GM21619 (cell line): ENCODE results near the gene IDS.
"Not testable (repeated sequence)": the region's sequence is repeated elsewhere in the genome, so short reads cannot be mapped to it uniquely, and the experiment has no call there.

Experiments used
- ATAC-seq: cut with Tn5 transposase; IDR thresholded peaks from one replicate; pipeline ENCODE4 v1.9.1; 2021; ENCODE audit not compliant: unreplicated experiment

IDS gene

DNA sequence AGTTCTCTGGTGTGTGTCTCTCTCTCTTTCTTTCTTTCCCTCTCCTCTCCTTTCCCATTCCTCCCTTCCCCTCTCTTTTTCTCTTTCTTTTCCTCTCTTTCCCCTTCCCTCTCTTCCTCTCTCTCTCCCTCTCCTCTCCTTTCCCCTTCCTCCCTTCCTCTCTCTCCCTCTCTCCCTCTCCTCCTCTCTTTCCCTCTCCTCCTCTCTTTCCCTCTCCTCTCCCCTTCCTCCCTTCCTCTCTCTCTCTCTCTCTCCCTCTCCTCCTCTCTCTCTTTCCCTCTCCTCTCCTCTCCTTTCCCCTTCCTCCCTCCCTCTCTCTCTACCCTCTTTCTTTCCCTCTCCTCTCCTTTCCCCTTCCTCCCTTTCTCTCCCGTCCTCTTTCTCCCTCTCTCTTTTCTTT, 23.3 kb upstream of the IDS start:
- ATAC-seq = no peak

- no peak for ATAC-seq
Observed at GRCh38 chrX:149527705-149528104, 22.6 kb upstream of the IDS start.

DNA sequence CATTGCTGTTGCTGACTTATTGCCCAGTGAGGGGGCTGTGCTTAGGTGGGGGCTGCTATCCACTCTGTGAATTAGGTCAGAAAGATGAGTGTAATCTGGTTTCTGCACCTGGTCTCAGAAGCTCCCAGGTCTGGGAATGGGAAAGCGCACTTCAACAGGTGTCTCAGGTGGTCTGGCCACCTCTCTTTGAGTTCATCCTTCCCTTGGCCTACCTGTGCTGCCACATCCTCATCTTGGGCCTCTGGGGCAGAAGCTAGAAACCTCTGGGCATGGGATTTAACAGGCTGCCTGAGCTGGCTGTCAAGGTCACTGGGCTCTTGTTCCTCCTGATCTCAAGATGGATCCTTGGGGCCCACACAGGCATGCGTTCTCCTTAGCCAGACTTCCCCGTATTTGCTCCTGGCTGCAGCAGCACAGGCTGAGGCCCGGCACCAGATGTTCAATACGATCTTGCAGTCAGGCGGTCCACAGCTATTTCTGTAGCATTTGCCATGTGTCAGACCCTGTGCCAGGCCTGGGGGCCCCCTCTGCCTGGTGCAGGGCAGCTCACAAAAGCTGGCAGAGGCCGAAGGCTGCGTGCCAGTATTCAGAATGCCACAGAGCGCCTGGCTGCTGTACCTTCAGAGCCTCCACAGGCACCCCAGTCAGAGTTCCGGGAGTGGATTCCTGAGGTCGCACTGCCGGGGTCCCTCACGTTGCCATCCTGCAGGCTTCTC, 21.4 kb upstream of the IDS start:
- not testable (repeated sequence) for ATAC-seq

DNA sequence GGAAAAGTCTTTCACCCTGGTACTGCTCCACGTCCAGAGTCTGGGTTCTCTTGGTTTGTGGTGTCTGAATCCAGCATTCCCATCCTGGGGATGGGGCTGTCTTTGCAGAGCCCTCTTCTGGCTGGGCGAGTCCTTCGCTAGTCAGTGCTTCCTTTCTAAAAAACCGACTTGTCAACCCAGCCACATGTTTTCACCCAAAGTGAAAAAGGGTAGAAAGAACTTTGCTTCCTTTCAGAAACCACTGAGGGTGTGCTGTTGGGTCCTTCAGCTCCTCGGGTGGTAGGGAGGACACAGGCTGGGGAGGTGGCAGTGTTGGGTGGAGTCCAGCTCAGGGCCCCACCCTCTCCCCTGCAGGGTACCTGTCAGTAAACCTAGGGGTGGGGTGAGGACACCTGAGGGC, 20.8 kb upstream of the IDS start:
- peak; percentile 53 for ATAC-seq

DNA sequence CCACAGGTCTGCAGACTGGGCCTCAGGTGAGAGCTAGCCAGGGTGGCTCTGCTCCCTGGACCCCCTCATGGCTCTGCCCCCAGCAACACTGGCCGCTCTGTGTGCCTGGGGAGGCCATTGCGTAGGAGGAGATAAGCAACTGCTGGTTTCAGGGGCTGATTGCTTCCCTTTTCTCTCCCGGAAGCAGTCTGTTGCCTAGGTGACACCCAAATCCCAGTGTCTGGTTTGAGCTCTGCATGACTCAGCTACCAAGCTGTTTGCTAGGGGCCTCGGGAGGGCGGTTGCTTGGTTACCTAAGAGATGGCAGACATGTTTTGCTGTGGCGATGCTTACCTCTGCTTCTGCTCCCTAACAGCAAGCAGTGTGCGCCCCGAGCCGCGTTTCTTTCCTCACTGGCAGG, 20.3 kb upstream of the IDS start:
- peak; percentile 91 for ATAC-seq

DNA sequence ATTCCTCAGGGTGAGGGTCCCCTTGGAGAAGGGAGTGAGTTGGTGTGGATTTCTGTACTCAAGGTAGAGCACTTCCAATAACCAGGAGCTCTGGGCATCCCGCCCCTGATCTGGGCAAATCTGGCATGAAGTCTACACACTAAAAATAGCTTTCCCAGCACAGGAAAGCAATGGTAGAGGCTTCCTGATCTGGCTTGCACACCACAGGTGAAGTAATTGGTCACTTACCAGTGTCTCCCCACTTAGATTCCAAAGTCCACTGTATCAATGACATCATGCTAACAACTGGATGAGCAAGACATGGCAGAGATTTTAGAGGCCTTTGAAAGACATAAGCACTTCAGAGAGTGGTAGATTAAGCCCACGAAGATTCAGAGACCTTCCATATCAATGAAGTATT, 17.8 kb upstream of the IDS start:
- no peak for ATAC-seq

GRCh38 chrX:149521438-149521837, 16.3 kb upstream of the IDS start:
- no peak for ATAC-seq

DNA sequence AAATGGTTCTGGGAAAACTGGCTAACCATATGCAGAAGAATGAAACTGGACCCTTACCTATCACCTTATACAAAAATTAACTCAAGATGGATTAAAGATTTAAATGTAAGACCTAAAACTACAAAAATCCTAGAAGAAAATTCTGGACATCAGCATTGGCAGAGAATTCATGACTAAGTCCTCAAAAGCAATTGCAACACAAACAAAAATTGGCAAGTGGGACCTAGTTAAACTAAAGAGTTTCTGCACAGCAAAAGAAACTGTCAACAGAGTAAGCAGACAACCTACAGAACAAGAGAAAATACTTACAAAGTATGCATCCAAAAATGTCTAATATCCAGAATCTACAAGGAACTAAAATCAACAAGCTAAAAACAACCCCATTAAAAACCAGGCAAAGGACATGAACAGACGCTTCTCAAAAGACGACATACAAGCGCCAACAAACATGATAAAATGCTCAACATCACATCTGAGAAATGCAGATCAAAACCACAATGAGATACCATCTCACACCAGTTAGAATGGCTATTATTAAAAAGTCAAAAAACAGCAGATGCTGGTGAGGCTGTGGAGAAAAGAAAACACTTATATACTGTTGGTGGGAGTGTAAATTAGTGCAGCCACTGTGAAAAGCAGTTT, 15.7 kb upstream of the IDS start:
- not testable (repeated sequence) for ATAC-seq

DNA sequence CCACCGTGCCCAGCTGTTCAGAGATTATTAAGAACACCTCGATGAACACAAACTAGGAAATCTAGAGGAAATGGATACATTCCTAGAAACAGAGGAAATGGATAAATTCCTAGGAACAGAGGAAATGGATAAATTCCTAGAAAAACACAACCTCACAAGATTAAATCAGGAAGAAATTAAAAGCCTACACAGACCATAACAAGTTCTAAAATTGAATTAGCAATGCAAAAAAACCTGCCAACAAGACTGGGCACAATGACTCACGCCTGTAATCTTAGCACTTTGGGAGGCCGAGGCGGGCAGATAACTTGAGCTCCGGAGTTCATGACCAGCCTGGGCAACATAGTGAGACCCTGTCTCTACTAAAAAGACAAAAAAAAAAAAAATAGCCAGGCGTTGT, 13.1 kb upstream of the IDS start:
- ATAC-seq = no peak

DNA sequence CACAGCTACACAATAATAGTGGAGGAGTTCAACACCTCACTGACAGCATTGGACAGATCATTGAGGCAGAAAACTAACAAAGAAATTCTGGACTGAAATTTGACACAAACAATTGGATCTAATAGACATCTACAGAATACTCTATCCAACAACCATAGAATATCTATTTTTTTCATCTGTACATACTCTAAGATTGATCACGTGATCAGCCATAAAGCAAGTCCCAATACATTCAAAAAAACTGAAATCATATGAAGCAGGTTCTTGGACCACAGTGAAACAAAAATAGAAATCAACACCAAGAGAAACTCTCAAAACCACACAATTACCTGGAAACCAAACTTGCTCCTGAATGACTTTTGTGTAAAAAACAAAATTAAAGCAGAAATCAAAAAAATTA, 12.2 kb upstream of the IDS start:
- ATAC-seq = no peak

DNA sequence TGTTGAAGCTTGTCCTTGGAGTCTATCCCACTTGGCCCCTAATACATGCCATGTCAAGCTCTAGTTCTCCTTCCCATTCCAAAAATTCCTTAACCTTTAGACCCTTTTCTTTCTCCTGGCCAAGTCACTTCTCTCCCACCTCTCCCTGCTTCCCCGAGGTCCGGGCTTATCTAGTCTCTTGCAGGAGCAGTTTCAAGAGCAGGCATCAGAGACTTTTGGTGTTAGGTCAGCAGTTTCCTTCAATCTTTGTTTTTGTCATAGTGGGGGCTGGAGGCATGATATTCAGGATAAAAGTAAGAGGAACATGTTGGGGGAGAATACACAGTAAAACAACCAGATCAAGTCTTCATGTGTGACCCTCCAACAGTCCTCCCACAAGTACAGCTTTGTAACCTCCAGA, 11.5 kb upstream of the IDS start:
- ATAC-seq = no peak

DNA sequence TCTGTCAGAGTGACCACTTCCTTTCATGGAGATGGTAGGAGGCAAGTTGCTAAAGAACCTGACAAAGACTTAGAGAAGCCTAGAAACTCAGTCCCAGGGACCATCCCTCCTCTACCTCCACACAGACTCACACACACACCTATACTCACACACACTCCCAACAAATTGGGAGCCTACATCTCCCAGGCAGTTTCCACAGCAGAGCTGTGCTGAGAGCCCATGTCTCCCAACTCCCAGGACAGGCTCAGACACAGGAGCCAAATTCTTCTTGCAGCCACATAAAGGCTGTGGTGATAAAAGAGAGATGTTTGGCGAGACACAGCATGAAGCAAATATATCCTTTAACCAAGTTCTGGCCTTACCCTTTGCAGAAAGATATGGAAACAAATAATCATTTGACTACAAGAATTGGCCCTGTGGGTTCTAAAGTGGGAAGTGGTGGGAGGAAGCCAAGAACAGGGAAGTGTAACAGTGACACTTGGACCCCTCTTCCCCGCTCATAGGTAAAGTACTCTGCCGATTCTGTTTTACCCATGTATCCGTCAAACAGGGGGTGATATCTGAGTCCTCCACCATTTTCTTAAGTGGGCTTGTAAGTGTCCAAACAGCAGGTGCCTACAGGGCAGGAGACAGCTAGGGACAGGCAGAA, 11.0 kb upstream of the IDS start:
- ATAC-seq = no peak

DNA sequence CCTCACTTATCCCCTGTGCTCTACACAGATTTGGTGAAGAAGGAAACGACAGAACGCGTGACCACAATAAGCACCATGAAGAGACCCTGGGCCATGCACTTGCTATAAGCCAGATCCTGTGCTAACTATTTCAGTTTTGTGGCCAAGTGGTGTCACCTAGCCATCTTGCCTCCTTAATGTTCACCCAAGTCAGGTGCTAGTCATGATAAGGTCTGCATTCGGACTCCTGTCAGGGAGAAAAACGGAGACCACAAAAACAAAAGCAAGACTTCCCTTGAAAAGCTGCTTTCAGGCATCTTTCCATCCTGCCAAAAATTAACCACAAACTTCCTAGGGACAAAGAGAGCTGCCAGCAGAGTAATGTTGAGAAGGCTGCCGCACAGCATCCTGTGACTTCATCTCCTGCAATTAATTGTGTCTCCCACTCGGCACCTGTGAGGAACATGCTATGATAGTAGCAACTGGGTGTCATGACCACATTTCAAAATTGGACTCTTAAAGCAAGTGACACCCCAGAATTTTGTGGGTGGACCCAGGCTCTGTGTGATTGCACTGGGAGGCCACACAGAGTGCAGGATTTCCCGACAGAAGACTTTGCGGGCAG, 8.8 kb upstream of the IDS start:
- no peak for ATAC-seq

DNA sequence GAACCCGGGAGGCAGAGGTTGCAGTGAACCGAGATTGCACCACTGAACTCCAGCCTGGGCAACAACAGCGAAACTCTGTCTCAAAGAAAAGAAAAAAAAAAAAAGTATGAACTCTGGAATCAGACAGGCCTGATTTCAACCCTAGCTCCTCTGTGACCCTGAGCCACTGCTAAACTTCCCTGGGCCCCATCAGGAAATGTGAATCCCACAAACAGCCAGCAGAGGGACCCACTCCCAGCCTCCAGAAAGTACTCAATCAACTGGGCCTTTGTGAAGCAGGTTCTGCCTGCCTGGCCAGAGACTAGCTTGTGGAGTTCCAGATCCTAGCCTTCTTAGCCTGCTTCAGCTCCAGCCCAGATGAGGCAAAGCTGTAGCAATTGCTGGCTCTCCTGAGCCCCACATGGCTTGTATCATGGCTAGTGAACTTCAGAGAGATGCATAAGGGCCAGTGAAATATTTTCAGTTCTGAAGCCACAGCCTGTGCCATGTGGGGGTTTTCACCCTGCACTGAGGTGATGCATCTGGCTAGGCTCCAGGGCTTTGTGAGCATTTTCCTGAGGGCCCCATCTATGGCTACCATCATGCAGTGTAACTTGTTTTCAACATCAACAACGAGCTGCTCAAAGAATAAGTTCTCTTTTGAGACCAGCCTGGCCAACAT, 7.2 kb upstream of the IDS start:
- ATAC-seq = peak; percentile 79

DNA sequence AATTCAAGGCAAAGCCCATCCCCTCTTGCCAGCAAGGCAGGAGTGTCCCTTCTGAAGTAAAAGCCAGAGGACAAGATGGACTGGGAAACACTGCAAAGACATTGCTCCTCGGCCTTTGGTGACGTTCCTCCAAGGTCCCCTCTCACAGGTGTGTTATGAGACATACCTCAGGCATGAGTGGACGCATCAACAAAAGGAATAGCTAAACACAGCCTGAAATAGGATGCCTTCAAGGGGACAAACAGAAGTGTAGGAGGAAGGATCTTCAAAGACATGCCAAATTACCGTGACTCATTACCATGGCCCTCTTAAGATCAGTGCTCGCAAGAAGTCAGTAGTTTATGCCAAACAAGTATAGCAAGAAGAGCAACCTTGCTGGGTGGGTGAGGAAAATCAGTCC, 6.0 kb upstream of the IDS start:
- no peak for ATAC-seq

- no peak for ATAC-seq
Observed at GRCh38 chrX:149510386-149510785, 5.3 kb upstream of the IDS start.

DNA sequence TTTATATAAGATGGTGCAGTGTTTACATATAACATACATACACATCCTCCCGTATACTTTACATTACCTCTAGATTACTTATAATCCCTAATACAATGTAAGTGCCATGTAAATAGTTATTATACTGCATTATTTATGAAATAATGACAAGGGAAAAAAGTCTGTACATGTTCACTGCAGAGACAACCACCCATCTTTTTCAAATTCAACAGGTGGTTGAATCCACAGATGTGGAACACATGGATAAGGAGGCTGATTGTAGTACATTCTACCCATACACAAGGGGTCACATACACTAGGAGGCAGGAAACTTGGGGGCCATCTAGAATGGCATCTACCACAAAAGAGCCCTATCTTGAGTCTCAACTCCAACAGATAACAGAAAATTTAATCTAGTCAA, 3.4 kb upstream of the IDS start:
- ATAC-seq = no peak

- no peak for ATAC-seq
Observed at GRCh38 chrX:149506349-149506748, 1.2 kb upstream of the IDS start.

DNA sequence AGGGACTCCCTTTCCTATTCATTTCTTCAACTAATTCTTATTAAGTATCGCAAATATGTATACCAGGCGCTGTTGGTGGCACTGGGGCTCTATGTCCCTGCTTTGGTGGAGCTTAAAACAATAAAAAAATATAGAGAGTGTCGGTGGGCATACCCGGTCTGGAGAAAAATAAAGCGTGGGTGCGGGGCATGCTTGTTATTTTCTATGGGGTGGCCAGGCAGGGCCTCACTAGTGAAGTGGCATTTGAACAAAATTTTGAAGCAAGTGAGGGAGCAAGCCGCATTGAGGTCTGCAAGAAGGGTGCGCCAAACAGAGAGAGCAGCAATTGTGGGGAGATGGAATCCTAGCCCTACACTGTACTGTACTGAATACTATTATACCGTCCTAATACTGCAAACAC, 565 bp upstream of the IDS start:
- no peak for ATAC-seq

GRCh38 chrX:149504226-149504914, 736 bp downstream of the IDS start:
- peak; percentile 41 for ATAC-seq

DNA sequence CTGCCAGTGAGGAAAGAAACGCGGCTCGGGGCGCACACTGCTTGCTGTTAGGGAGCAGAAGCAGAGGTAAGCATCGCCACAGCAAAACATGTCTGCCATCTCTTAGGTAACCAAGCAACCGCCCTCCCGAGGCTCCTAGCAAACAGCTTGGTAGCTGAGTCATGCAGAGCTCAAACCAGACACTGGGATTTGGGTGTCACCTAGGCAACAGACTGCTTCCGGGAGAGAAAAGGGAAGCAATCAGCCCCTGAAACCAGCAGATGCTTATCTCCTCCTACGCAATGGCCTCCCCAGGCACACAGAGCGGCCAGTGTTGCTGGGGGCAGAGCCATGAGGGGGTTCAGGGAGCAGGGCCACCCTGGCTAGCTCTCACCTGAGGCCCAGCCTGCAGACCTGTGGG, 1.7 kb downstream of the IDS start:
- ATAC-seq = peak; percentile 62
